Urothelium cell line (cell line): ENCODE data around the gene SHANK1.

ENCODE experiments used
- DNase-seq: peaks from one replicate; pipeline ENCODE4 v3.0.0; 2011; ENCODE audit warnings: low spot score, mixed read lengths
- FAIRE-seq: peaks from 2 replicates; lab custom pipeline; 2011; peaks lifted over from hg19 to GRCh38; lab: Jason Lieb, UNC

SHANK1 gene

DNA sequence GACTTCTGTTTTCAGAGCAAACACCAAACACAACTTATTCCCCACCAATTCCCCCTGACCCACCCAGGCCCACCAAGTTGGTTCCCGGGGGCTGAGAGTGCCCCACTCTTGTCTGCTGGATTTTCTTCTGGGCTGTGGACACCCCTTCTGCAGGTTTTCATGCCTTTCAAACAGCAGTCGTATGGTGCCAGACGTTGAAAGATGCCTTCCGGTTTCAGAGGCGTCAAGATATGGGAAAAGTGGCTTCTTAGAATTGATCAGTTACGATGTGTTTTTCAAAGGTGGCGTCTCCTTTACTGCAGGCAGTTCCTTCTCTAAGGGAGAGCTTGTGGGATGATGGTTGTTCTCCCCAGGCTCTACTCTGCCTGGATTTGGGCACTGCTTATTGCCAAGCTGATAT, 16.3 kb upstream of the SHANK1 start:
- FAIRE-seq, result no peak
- no peak for DNase-seq

DNA sequence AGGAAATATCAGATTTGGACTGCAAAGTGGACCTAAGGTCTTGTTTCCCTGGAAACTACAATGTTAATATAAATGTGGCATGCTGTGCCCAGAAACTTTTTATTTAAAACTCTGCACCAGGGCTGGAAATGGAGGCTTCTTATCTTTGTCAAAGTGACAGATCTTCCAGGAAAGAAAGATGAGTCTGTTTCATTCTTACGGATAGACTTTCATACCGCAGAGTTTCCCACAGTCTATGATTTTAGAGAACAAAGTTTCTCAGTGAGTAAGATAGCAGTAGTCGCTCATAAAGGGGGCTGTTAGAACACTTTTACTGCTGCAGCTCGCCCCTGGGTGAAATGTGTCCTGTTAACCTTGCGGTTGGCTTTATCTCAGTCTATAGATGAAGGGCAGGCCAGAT, 10.3 kb upstream of the SHANK1 start:
- FAIRE-seq (no peak), DNase-seq (no peak)

DNA sequence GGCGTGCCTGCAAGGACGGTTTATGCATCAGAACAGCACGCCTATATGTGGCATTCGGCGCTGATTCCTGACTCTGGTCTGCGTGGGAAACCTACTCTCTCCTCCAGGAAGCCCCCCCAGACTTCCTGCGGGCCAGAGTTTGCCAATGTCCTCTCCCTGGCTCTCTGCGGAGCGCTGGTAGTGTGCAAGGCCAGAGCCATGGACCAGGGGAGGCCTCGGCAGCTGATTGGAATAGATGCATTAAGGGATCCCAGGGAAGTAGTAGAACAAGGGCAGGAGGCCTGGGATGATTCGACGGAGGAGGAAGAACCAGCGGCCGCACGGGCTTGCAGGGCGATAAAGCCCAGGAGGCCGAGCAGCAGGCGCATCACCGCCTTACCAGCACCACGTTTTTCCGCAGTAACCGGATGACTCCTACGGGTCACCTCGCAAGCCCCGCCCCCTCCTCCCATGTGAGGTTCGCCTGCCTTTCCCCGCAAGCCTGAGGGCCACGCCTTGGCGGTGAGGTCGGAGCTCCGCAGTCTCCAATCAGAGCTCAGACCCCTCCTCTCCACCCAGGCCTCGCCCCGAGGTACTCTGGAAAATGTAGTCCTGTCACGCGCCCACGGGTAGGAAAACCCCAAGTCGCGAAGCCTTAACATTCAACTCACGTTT, 8.6 kb upstream of the SHANK1 start:
- DNase-seq (no peak), FAIRE-seq (no peak)

DNA sequence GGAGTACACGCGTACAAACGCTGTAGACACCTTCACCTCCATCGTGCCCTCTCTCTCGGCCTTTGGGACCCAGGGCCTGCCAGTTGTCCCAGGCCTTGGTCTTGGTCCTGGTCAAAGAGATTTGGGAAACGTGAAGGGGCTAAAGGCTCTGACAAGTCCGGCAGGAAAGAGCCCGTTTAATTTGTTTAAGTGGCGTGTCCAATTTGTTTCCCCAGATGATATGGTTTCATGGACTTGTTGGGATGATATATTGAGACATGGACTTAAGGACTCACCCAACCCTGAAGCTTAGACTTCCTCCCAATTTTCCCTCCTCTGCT, 6.3 kb upstream of the SHANK1 start:
- no peak for DNase-seq
- no peak for FAIRE-seq

DNA sequence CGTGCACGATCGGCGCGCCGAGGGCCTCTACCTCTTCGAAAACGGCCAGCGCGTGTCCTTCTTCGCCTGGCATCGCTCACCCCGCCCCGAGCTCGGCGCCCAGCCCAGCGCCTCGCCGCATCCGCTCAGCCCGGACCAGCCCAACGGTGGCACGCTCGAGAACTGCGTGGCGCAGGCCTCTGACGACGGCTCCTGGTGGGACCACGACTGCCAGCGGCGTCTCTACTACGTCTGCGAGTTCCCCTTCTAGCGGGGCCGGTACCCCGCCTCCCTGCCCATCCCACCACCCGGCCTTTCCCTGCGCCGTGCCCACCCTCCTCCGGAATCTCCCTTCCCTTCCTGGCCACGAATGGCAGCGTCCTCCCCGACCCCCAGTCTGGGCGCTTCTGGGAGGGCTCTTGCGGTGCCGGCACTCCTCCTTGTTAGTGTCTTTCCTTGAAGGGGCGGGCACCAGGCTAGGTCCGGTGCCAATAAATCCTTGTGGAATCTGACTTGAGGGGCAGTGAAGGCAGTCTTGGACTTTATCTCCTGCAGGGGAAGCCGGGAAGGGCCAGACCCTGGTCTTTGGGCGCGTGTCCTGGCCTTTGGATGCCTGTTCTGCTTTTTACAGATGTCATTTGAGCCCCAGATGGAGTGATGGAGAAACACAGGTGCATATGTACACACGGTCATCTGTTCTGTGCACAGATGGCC, 5.8 kb upstream of the SHANK1 start:
- FAIRE-seq, result no peak
- DNase-seq, result no peak

DNA sequence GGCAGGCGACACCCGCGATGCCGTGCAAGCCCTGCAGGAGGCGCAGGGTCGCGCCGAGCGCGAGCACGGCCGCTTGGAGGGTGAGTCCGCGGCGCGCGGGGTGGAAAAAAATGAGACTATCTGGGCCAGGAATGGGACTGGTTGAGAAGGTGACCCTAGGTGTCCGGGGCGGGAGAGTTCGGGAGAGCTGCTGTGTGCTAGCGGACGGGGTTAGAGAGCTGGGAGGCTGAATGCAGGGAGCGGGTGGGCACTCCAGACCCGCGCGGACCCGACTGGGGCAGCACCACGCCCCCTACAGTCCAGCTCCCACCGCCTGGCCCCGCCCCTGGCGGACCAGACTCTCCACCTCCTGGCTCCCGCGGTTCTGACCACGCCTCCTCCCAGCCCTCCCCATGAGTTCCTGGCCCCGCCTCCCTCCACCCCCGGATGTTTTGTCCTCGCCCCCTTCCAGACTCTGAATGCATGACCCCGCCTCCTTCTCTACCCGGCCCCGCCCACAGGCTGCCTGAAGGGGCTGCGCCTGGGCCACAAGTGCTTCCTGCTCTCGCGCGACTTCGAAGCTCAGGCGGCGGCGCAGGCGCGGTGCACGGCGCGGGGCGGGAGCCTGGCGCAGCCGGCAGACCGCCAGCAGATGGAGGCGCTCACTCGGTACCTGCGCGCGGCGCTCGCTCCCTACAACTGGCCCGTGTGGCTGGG, 5.1 kb upstream of the SHANK1 start:
- DNase-seq (peak; percentile 99), FAIRE-seq (no peak)

DNA sequence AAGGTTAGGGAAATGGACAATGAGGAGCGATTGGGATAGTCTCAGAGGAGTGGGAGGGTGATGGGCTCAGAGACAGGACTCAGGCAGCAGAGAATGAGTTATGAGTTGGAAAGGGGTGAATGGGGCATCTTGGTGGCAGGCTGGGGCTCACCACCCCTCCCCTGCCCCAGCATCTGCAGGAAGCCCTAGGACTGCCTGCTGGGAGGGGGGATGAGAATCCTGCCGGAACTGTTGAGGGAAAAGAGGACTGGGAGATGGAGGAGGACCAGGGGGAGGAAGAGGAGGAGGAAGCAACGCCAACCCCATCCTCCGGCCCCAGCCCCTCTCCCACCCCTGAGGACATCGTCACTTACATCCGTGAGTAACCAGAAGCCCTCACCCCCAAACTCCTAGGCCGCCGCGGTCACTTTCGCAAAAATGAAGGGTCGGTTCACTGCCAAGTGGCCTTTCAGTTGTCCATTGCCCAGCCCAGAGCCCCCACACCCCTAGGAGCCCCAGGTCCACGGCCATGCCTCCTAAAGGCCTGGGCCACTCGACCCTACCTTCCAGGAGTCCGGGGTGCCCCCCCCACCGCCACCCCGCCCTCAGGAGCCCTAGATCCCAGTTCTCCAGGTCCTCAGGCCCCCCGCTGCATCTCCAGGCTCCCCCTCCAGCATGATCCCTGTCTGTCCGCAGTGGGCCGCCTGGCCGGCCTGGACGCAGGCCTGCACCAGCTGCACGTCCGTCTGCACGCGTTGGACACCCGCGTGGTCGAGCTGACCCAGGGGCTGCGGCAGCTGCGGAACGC, 4.3 kb upstream of the SHANK1 start:
- DNase-seq (no peak), FAIRE-seq (peak; percentile 95)

DNA sequence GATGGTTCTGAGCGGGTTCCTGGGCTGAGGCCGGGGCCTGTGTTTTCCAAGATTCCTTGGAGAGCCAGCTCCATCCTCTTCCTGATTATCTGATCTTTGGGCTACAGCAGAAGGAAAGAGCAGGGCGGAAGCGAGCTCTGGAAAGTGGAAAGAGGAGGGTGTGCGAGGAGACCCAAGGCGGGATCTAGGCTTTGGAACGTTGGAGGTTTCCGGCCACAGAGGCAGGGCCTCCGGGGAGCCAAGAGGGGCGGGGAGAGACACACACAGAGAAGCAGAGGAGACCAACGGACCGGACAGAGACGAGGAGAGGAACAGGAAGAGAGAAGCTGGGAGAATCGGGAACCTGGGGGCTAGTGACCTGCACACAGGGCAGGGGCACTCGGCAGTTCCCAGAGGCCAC, 3.5 kb upstream of the SHANK1 start, which contains the start of gene CLEC11A:
Gene CLEC11A (plus strand): TSS at position 296 of the 400 bp plus-strand sequence. CDS start 162 bp downstream, outside the sequence.
- peak; percentile 70 for DNase-seq
- FAIRE-seq, result no peak

DNA sequence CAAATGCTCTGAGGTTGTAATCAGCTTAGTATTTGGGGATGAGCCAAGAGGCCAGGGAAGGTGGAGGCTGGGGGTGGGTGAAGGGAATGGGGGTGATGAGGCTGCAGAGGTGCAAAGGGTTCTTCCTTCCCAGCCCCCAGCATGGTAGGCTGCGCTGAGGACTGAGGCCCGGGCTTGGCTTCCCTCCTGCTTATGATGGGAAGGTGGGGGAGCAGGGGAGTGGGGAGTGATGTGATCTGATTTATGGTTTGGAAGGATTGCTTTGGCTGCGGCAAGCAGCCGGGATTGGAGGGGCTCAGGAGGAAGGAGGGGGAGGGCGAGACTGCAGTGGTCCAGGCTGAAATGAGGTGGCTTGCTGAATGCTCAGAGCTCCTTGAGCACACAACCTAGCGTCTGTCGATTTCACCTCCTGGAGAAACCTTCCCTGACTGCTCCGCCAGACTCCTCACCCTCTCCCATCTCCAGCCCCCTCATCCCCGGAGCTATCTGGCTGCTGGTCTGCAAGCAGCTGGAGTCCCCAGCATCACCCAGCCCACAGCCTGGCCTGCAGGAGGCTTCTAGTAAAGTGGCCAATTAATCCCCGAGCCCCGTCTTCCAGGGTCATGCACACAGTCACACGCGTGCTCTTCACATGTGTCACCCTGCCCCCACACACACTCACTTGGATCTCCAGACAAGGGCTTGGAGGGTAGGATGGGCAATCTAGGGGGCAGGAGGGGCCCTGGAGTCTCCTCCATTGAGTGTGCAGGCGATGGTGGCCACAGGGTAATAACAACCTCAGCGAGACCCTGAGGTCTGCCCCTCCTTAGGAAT, 2.8 kb upstream of the SHANK1 start:
- DNase-seq, result no peak

DNA sequence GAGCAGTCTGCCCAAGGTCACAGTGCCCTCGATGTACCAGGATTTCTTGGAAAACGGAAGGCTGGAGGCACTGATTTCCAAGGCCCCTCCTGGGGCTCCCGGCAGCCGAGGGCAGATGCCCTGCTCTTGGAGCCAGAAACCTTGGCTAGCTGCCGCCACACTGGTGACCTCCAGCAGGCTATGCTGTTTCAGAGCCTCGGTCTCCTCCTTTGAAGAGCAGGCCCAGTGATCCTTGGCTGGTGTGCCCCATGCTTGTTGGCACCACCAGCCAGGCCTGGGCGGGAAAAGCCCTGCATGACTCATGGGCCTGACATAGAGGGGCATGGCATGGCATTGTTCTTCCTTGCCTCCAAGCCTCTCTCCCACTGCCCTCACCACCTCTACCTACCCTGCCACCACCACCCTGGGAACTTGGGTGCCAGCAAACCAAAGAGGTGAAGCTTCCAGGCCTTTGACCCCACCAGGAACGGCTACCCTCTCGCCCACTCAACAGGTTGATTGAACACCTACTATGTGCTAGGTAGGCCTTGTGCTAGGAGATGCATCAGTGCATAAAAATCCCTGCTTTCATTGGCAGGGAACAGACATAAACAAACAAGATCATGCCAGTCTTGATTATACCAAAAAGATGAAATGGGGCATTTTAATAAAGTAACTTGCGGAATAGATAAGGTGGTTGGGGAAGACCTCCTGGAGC, 2.0 kb upstream of the SHANK1 start:
- FAIRE-seq, result no peak
- no peak for DNase-seq

More for the DNA sequence above, 2.8 kb upstream of the SHANK1 start:
- FAIRE-seq, result no peak

DNA sequence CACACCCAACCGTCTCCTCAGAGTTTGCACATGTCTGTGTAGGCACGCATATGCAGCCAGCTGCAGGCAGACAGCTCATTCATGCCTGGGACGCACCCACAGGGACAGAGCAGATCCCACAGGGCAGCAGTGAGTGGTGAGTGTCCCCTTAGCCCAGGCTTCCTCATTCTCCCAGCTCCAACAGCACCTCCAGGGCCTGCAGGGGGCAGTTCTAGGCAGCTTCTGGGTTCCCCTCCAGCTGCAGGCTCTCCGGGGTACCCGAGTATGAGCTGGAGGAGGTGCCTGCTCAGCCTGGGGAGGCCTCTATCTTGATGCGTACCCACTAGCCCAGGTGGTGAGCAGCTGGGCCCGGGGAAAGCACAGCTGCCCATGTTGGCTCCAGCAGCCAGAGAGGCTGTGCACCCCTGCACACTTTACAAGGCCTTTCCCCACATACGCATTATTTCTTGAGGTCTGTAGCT, 1.3 kb upstream of the SHANK1 start:
- FAIRE-seq, result no peak
- DNase-seq, result no peak

DNA sequence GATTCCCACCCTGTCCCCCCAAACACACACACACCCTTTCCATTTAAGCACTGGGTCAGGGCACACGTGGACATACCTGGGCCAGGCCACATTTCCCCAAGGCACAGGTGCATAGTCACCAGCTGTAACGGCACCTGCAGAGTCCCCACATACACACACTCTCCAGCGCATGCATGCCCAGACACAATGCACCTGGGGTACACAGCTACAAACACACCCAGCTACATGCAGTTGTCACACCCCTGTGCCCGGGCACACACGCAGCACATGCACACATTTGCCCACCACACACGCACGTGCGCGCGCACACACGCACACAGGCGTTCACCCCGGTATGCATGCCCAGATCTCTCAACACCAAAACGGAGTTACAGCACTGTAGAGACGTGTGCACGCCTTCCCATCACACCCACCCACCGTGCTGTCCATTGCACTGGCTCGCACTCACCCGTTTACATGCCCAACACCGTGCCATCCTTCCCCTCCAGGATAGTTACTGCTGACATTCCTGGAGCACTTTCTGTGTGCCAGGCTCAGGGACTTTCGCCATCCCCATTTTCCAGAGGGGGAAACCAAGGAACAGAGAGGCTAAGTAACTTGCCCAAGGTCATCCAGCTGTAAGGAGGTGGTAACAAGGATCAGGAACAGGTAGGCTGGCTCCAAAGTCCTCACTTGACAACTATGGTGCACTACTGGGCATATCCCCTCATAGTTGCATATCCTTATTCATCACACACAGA, 749 bp upstream of the SHANK1 start:
- DNase-seq (no peak), FAIRE-seq (no peak)

DNA sequence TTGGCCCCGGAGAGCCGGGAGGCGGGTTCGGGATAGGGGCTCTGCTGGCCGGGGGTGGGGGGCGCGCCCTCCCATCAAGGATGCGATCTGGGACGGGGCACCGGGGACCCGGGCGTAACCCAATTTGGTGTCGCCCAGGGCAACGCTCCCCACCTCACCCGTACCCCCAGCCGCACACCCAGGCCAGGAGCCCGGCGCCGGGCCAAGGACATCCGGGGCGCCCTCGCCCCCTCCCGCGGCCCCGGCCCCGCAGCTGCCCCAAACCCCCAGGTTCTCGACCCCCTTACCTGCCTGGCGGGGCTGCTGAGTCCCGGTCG, 525 bp downstream of the SHANK1 start:
- no peak for FAIRE-seq
- no peak for DNase-seq

DNA sequence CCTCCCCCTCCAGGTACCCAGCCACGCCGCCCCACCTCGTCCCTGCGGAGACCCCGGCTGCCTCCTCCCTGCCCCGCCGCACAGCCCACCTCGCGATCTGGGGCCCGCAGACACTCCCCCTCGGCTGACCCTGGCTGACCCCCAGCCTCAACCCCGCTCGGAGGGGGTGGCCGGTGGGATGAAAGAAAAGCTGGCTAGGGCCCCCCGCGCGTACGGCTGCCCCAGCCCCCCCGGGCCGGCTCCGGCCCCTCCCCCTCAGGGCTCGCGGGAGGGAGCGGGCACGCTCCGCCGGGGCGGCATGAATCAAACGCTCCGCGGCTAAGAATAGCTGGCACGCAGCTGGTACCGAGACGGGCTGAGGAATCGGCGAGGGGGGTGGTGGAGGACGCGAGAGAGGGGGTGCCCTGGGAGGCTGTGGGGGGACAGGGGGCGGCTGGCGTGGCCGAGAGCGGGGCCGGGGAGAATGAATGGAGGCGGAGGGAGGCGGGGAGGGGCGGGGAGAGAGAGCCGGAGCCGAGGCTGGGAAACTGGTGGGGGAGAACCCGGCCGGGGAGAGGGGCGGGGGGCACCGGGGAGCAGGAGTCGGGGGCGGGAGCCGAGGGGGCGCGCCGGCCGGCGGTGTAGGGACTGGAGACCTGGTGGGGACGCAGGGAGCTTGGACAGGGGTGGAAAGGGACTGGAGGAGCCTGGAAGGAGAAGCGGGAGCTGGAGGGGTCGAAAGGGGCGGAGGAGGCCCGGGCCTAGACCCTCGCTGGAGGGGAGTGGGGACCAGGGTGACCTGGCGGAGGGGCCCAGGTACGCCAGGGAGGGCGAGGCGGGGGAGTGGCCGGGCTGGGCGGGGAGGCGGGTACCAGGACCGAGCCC, 1.1 kb downstream of the SHANK1 start:
- no peak for FAIRE-seq
- peak; percentile 53 for DNase-seq

DNA sequence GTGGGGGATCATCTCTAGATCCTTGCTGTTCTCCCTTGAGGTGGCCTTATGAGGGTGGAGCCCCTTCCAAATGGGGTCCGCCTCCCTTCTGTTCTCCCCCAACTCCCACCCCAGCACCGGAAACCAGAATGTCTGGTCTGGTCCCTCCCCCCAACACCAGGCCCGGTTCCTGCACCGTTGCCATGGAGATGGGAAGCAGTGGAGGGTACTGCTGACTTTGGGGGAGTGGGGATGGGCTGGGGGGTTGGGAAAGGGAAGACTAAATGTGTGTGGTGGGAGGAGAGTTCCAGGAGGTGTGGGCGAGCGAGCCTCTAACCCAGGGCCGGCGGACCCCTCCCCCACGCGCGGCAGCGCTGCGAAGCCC, 1.7 kb downstream of the SHANK1 start:
- peak; percentile 53 for FAIRE-seq
- DNase-seq, result no peak

DNA sequence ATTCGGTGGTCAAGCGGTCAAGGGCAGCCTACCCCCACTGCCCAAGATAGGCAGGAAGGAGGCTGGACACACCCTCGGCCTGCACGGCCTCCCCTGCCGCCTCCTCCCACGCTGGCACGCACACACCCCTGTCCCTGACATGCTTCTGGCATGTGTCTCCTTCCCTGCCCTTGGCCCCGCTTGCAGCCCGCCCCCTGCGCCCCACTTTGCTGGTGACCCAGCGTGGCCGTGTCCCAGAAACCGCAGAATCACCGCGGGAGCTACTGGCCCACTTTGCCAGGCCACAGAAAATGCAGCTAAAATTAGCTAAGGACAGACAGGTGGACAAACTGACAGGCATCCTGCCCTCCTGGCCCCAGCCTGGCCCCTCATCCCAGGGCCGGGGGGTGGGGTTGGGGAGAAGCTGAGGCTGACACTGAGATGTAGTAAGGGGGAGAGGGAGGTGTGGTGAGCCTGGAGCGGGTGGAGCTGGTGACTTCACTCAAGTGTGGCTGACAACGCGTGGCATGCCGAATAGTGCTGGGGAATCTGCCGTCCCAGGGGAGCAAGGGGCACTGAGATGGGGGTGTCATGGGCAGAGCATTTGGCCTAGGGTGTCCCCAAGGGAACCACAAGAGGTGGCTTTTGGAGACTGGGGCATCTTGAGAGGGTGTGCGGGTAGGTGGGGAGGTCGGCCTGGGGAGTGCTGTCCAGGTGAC, 2.4 kb downstream of the SHANK1 start:
- FAIRE-seq, result no peak

DNA sequence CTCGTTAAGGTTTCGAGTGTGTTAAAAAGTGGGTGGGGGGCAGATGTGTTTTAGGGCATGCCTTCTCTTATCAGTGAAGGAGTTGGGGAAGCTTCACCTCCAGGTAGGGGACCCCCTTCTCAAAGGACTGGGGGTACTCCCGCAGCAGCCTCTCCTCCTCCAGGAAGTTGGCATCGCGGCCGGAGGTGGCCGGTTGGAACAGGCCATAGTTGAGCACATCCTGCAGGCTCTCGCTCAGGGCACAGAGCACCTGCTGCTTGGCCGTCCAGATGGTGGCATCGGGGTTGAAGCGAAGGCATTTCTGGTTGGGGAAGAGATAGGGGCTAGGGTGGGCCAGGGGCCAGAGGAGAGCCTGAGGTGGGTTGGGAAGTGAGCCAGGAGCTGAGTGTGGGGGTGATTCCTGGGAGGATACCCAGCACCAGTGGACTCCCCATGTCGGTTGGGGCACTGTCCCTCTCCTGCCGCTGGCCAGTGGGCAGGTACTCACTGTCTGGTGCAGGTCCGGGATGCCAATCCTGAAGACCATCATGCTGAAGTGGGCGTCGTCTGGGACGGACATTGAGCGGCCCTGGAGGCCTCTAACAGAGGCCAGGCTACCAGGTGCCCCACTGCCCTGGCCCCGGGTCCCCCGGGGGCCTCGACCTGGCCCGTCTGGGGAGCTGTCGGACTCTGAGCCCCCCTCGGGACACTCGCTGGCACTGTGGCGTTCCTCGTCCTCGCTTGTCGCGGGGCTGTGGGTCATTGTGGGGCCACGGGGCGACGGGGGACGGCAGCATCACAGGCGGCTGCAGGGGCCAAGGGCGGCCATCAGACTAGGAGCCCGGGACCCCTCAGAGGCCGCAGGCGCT, 3.2 kb downstream of the SHANK1 start:
- FAIRE-seq (no peak), DNase-seq (no peak)

More for the DNA sequence above, 2.4 kb downstream of the SHANK1 start:
- no peak for DNase-seq
